ENCODE data around the gene EPB41L2. TPM values are rescaled to one million over a fixed set of nuclear protein-coding genes. Genes with fewer than 3 reads are reported as not detected.

The EPB41L2 gene
- total and polyA plus RNA-seq, 2 experiments from 2014 or later = 23.2 to 31.3 TPM

- Histone ChIP-seq H3K9ac (no peak overlapping the region), H3K9me2 (ENCODE audit: insufficient read depth) (no peaks in the 10 kb centered on the region), H3K4me3 (no peak overlapping the region), H3K79me2 (ENCODE audit: insufficient read depth) (no peaks in the 10 kb centered on the region), H3K9me3 (ENCODE audit: low read depth) (no peaks in the 10 kb centered on the region), H2AFZ (no peak overlapping the region), H3K4me2 (ENCODE audit: unreplicated experiment) (no peak overlapping the region), H3K36me3 (ENCODE audit: low read depth) (peaks cover 6% of the 10 kb centered on the region; the same call in 1 of the 2 replicates), H4K20me1 (ENCODE audit: insufficient read depth) (no peaks in the 10 kb centered on the region), H3K4me1 (ENCODE audit: insufficient read depth) (peaks cover 7% of the 10 kb centered on the region), H3K27ac (no peak overlapping the region), H3F3A (ENCODE audit: insufficient read depth) (peaks cover 8% of the 10 kb centered on the region; the same call in 1 of the 2 replicates), H3K27me3 (replicated peaks; ENCODE audit: insufficient read depth) (no peaks in the 10 kb centered on the region)
- DNase-seq = no peak
- WGBS, 2 experiments (ENCODE audit: low coverage in 1 of 2, low lambda C conversion rate in 2 of 2, missing lambda C conversion rate in 2 of 2) = 50 to 54% methylated on average over 2 of the region's 2 CpGs
- no peak for TF ChIP-seq EZH2 (IDR thresholded peaks at IDR 0.05; ENCODE audit: insufficient read depth, poor library complexity, severe bottlenecking)
- in situ Hi-C loops (cut with MboI) = no loop called here
Measured at GRCh38 chr6:130858498-130859160, 204.4 kb downstream of the EPB41L2 start.

- DNase-seq = no peak
- H3F3A ChIP-seq (ENCODE audit: insufficient read depth) = peaks cover 13% of the 10 kb centered on the region; the same call in 1 of the 2 replicates
- H3K9ac ChIP-seq = no peak overlapping the region
- H3K27me3 ChIP-seq (replicated peaks; ENCODE audit: insufficient read depth) = no peaks in the 10 kb centered on the region
- in situ Hi-C loops (cut with MboI) = no loop called here
- peaks cover 6% of the 10 kb centered on the region; the same call in 1 of the 2 replicates for H3K36me3 ChIP-seq (ENCODE audit: low read depth)
- 85 to 90% methylated on average over 4 of the region's 4 CpGs for WGBS, 2 experiments (ENCODE audit: low coverage in 1 of 2, low lambda C conversion rate in 2 of 2, missing lambda C conversion rate in 2 of 2)
- no peaks in the 10 kb centered on the region for H4K20me1 ChIP-seq (ENCODE audit: insufficient read depth)
- TF ChIP-seq EZH2phosphoT487 (IDR thresholded peaks at IDR 0.05; ENCODE audit: insufficient read depth, low read depth) (no peak), EZH2 (IDR thresholded peaks at IDR 0.05; ENCODE audit: insufficient read depth, poor library complexity, severe bottlenecking) (no peak)
- no peak overlapping the region for H3K4me3 ChIP-seq
- no peak overlapping the region for H2AFZ ChIP-seq
- no peaks in the 10 kb centered on the region for H3K79me2 ChIP-seq (ENCODE audit: insufficient read depth)
- H3K4me2 ChIP-seq (ENCODE audit: unreplicated experiment) = no peak overlapping the region
- H3K27ac ChIP-seq = no peak overlapping the region
- no peaks in the 10 kb centered on the region for H3K9me3 ChIP-seq (ENCODE audit: low read depth)
- H3K9me2 ChIP-seq (ENCODE audit: insufficient read depth) = no peaks in the 10 kb centered on the region
- H3K4me1 ChIP-seq (ENCODE audit: insufficient read depth) = peaks cover 12% of the 10 kb centered on the region
Measured at GRCh38 chr6:130858054-130858453, 205.0 kb downstream of the EPB41L2 start.

DNA sequence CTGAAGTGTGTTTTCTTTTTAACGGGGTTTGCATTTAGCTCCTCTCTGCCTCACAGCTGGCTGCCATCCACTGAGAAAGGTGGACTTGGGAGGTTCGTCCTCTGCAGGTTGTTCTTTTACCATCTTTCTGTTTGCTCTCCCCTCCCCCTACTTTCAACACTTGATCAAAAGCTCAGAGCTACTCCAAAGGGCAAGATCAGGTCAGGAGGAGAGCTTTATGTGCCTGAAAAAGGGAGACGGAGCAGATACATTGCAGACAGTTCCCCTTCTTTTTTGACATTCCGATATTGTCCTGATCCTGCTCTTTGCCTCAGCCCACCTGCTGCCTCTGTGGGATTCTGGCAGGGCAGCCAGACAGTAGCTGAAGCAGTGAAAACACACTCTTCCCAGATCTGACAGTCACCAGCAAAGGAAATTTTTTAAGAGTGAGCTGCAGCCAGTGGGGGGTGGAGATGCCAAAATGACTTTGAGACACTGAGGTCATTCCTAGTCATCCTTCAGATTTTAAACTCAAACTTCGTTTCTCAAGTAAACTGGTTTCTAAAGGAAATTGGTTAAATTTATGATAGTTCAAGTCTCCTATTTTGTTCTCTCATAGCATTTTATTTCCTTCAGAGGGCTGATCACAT lies 209.4 kb downstream of the EPB41L2 start:
- Histone ChIP-seq H2AFZ (no peak overlapping the region), H3K4me1 (ENCODE audit: insufficient read depth) (peaks cover 12% of the 10 kb centered on the region), H3K9me3 (ENCODE audit: low read depth) (no peaks in the 10 kb centered on the region), H3F3A (ENCODE audit: insufficient read depth) (peaks cover 13% of the 10 kb centered on the region; the same call in 1 of the 2 replicates), H3K4me3 (no peak overlapping the region), H3K27me3 (replicated peaks; ENCODE audit: insufficient read depth) (no peaks in the 10 kb centered on the region), H3K36me3 (ENCODE audit: low read depth) (no peaks in the 10 kb centered on the region; the same call in 1 of the 2 replicates), H3K9ac (no peak overlapping the region; the same call in 1 of the 2 replicates), H3K4me2 (ENCODE audit: unreplicated experiment) (peak overlapping the region; percentile 15), H4K20me1 (ENCODE audit: insufficient read depth) (no peaks in the 10 kb centered on the region), H3K27ac (no peak overlapping the region), H3K9me2 (ENCODE audit: insufficient read depth) (no peaks in the 10 kb centered on the region), H3K79me2 (ENCODE audit: insufficient read depth) (no peaks in the 10 kb centered on the region)
- in situ Hi-C loops (cut with MboI) = no loop called here
- 30 to 32% methylated on average over 5 of the region's 5 CpGs for WGBS, 2 experiments (ENCODE audit: low coverage in 1 of 2, low lambda C conversion rate in 2 of 2, missing lambda C conversion rate in 2 of 2)
- TF ChIP-seq EZH2 (IDR thresholded peaks at IDR 0.05; ENCODE audit: insufficient read depth, poor library complexity, severe bottlenecking) (no peak), EZH2phosphoT487 (IDR thresholded peaks at IDR 0.05; ENCODE audit: insufficient read depth, low read depth) (no peak)
- DNase-seq = peak; percentile 86

GRCh38 chr6:130852844-130853554 lies 210.0 kb downstream of the EPB41L2 start:
- no peak overlapping the region for H3K4me2 ChIP-seq (ENCODE audit: unreplicated experiment)
- in situ Hi-C loops (cut with MboI) = no loop called here
- TF ChIP-seq EZH2phosphoT487 (IDR thresholded peaks at IDR 0.05; ENCODE audit: insufficient read depth, low read depth) (no peak), EZH2 (IDR thresholded peaks at IDR 0.05; ENCODE audit: insufficient read depth, poor library complexity, severe bottlenecking) (no peak)

More at GRCh38 chr6:130852844-130853554, 210.0 kb downstream of the EPB41L2 start:
- H3K4me3 ChIP-seq = no peak overlapping the region
- 67% methylated on average over 7 of the region's 7 CpGs for WGBS, 2 experiments (ENCODE audit: low coverage in 1 of 2, low lambda C conversion rate in 2 of 2, missing lambda C conversion rate in 2 of 2)
- H3K79me2 ChIP-seq (ENCODE audit: insufficient read depth) = no peaks in the 10 kb centered on the region
- H3F3A ChIP-seq (ENCODE audit: insufficient read depth) = peaks cover 13% of the 10 kb centered on the region; the same call in 1 of the 2 replicates
- H3K9me3 ChIP-seq (ENCODE audit: low read depth) = no peaks in the 10 kb centered on the region
- no peak for DNase-seq
- H3K36me3 ChIP-seq (ENCODE audit: low read depth) = no peaks in the 10 kb centered on the region; the same call in 1 of the 2 replicates
- H3K4me1 ChIP-seq (ENCODE audit: insufficient read depth) = peaks cover 12% of the 10 kb centered on the region
- H3K9ac ChIP-seq = no peak overlapping the region
- no peaks in the 10 kb centered on the region for H3K27me3 ChIP-seq (replicated peaks; ENCODE audit: insufficient read depth)
- H2AFZ ChIP-seq = no peak overlapping the region
- H3K9me2 ChIP-seq (ENCODE audit: insufficient read depth) = no peaks in the 10 kb centered on the region
- H4K20me1 ChIP-seq (ENCODE audit: insufficient read depth) = no peaks in the 10 kb centered on the region
- H3K27ac ChIP-seq = no peak overlapping the region
